GM19468 (cell line): ENCODE data around the gene IQCF5.
"Not testable (repeated sequence)": the region's sequence is repeated elsewhere in the genome, so short reads cannot be mapped to it uniquely, and the experiment has no call there.

Experiments
- ATAC-seq: cut with Tn5 transposase; IDR thresholded peaks from one replicate; pipeline ENCODE4 v1.9.1; 2021; ENCODE audit warnings: mild to moderate bottlenecking, moderate library complexity, moderate number of reproducible peaks; ENCODE audit not compliant: unreplicated experiment; ENCODE audit errors: extremely low read depth

Gene IQCF5

DNA sequence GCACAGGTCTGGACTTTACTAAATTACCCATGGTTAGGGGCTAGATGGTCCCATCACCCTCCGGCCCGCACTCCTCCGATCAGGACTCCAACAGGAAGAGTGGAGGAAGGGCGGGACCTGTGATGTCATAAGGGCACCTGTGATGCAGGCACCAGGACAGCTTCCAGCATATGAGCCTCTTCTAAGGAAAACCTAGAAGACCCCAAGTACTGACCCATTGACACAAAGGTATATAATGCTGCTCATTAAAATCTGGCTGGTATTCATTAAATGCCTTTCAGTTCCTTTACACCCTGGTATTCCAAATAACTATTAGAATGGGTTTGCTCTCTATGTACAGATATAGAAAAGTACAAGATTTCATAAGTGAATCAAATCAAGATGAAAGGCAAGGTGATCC lies at the start of gene IQCF5:
IQCF5 (minus strand) TSS at position 101 of the 400 bp plus-strand sequence; CDS start at position 31, 70 bp downstream.
- ATAC-seq, result no peak

DNA sequence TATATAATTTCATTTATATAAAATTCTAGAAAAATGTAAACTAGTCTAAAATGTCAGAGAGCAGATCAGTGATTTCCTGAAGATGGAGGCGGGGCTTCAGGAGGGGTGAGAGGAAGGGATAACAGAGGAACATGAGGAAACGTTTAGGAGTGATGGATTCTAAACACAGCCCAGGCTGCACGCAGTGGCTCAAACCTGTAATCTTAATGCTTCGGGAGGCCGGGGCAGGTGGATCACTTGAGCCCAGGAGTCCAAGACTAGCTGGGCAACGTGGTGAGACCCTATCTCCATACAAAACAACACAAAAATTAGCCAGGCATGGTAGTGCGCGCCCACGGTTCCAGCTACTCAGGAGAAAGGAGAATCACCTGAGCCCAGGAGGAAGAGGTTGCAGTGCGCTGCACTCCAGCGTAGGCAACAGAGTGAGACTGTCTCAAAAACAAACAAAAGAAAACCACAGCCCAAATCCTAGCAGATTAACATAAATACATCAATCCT lies 45.7 kb upstream of the IQCF5 start:
- no peak for ATAC-seq

DNA sequence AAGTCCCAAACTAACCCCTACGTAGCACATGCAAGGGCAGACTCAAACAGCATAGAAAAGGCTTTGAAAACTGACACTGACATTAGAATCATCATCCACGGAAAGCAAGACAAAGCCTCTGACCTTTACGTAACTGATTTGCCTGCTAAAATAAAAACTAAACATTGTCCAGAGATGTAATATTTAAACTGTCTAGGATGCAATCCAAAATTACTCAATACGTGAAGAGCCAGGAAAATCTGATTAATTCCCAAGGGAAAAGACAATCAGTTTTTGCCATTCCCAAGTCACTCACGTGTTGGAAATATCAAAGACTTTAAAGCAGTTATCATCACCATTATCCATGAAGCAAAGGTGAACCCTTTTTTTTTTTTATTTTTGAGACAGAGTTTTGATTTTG lies 41.0 kb upstream of the IQCF5 start:
- ATAC-seq, result no peak

DNA sequence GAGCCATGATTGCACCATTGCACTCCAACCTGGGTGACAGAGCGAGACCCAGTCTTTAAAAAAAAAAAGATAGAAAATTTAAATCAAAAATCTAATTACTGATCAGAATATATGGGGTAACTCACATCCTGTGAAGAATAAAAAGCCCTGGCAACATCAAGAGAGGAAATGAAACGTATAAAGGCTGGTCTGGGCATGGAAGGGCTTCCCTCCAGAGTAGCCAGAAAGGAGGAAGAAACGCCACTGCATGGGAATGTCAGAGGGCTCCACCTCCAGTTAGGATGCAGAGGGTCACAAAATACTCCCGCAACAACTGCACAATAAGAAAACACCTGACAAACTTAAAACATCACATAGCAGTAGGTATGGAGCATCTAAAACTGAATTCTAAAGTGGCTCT lies 32.6 kb upstream of the IQCF5 start:
- no peak for ATAC-seq

DNA sequence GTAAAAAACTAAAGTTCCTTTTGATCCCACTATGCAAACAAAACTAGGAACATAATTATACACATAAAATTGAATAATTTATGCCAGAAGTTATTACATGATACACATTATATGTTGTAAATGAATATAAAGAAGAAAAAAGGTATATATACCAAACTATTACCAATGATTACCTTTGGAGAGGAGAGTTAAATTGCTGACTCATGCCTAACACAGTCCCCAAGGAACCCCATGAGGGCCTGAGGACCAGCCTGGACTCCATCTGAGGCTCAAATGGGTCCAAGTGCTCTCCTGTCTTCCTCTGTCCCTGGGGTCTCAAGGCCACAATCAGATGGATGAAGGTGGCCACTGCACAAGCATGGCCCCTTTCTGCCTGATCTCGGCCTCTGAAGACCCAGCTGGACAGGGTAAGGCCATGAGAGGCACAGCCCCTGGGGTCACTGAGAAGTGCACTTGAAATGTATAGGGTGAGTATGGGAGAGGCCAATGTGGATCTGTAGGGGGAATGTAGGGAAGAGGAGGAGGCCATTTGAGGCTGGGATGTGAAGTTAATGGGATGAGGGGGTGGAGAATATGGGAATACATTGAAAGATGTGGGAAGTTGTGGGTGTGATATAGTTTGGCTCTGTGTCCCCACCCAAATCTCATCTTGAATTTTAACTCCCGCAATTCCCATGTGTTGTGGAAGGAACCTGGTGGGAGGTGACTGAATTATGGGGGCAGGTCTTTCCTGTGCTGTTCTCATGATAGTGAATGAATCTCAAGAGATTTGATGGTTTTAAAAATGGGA lies 28.8 kb upstream of the IQCF5 start:
- ATAC-seq, result no peak

DNA sequence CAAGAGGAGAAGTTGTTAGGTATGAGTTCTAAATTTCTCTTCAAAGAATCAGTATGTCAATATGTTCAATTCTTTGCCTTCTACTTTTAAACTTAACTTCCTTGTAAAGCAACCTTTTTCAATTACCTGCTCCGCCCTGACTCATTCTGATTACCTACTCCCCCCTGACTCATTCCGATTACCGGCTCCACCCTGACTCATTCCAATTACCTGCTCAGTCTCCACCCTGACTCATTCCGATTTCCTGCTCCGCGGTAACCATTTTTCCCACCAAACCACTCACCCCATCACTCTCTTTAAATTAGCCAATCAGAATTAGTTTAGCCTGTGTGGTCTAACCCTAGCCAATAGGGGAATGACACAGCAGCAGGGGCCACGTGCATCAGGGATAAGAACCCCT lies 27.0 kb upstream of the IQCF5 start:
- not testable (repeated sequence) for ATAC-seq

DNA sequence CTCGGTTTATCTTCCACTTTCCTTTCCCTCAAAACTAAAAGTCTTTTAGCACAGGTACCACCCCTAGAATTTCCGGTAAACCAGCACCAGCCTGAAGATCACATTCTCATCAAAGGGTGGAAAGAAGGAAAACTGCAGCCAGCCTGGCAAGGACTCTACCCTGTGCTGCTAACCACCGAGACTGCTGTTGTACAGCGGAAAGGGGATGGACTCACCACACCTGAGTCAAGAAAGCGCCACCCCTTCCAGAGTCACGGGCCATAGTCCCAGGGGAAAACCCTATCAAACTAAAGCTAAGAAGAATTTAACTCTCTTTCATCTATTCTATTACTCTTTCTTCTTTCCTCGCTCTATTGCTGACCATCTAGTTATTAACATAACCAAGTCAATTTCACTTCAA lies 24.6 kb upstream of the IQCF5 start:
- ATAC-seq, result not testable (repeated sequence)

DNA sequence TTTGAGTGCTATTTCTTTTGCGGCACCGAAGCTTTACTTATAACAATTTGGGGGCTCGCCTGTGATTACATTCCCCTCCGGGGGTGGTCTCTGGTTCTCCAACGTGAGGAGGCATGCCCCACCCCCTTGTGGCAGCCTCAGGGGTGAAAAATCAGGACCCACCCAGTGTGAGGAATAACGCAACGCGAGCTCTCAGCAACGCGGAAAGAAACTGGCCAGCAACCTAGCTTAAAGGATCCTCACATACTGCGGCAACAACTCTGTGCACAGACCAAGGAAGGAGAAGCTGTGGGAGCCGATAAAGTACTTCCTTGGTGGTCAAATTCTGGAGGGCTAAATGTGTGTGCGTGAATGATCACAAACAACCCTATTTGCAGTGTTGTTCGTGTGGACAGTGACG lies 22.0 kb upstream of the IQCF5 start:
- ATAC-seq, result no peak

DNA sequence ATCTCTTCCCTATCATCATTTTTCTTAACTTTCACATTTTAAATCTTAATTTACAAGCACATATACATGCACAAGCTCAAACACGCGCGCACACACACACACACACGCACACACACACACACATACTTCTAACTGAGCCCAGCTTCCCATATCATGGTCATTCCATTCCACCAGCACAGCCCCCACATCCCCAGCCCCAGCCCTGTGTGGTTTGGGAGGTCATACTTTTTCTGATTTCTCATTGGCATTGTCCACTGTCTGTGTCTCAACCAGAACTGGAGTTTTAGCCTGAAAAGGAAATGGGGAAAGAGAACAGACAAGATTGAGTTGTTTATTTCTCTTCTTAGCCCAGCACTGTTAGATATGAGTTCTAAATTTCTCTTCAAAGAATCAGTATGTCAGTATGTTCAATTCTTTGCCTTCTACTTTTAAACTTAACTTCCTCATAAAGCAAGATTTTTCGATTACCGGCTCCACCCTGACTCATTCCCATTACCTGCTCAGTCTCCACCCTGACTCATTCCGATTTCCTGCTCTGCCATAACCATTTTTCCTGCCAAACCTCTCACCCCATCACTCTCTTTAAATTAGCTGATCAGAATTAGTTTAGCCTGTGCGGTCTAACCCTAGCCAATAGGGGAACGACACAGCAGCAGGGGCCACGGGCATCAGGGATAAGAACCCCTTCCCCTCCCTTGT lies 21.4 kb upstream of the IQCF5 start:
- no peak for ATAC-seq

DNA sequence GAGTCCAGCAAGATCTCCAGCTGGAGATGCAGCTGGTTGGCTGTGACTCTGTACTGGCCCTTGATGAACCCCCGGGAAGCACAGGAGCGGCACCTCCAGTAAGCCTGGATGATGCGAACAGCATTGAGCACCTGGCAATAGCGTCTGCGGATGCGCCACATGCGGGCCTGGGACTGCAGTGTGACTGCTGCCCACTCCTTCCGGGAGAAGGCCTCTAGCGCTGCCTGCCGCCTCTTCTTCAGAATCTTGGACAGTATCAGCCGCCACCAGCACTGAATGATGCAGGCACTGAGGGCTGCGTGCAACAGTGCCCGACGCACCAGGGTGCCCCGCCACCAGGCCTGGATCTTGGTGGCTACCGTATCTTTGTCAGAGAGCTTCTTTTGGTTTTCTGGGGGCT lies 19.5 kb upstream of the IQCF5 start:
- ATAC-seq, result no peak

DNA sequence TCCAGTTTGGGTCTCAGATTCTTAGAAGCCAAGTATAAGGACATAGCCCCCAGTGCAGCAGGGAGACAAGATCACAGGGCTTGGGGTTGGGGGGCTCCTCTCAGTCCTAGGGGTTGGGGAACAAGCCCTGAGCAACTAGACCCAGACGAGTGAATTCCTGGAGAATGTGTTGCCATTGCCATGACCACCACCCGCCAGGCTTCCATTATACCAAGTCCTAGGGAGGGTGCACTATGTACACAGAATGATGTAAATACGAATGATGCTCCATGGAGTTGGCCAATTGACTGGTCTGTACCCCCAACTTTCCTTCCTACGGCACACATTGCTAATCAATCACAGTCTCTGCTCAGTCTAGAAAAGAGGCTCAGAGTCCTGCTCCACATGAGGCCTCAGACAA lies 19.0 kb upstream of the IQCF5 start:
- no peak for ATAC-seq

DNA sequence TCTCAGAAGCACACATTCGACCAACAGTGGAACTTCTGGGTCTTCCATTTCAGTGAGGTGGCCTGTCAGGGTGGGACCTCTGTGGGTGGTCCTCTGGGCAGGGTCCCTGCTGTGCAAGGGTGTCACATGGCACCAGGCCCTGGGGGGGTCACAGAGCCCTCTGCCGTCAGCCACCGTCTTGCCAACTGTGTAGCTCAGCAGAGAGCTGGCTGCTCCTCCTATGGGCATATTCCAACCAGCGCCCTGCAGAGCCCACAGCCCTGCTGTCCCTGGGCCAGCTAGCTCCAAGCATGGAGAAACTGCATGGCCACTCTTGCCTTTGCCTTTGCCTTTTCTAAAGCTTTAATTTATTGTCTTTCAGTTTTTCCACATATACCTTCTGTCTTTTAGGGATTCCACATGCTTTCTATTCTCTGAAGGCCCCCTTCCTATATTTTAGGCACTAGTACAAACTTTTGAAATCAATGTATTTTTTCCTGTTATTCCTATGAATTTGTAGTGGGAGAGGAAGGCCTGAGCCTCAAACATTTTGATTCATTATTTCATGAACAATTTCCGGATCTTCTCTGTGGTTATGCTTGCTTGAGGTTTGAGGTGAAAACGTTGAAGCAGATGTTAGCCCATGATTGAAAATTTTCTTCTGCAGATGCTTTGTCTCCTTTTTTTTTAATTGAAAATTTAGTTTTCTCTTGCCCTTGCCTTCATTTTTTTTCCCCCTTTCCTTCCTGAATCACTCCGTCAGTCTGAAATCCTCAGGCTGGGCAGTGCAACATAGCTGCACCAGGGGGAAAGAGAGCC lies 16.0 kb upstream of the IQCF5 start:
- ATAC-seq, result no peak

DNA sequence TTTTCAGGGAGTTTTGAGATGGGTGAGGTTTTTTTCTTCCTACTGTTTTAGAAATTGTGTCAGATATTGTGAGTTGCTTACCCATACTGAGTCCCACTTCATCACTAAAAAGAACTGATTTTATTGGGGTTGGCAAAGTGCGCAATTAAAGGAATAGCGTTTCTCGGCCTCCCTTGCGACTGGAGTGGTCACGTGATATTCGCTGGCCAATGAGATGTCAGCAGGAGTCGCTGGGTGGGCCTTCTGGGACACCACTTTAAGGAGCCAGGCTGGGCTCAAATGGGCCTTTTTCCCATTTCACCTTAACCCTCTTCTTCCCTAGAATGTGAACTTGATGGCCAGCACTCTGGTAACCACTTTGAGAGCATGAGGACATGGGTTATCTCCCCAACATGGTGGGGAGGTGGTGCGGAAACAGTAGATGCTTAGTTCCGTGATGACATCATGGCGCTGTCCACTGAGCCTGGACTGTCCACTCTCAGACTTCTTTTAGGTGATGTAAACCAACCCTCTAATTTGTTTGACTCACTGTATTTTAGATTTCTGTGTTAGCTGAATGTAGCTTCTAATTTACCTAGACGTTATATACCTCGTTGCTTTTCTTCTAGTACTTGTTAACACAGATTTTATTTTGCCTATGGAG lies 13.2 kb upstream of the IQCF5 start:
- ATAC-seq, result no peak

DNA sequence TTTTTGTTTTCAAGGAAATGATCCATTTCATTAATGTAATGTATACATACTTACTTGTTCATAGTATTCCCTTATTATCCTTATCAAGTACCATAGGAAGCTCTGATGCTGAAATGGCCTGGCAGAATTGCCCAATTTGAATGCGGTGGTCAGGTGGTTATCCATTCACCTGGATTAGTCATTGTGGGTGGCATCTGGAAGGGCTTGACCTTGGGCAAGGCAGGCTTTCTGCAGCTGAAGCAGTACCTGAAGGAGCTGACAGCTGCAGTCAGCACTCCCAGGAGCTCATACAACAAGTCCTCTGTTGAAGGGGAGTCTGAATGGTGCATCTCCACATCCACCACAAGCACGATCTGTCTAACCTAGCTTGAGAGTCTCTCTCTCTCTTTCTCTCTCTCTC lies 12.2 kb upstream of the IQCF5 start:
- ATAC-seq, result no peak

DNA sequence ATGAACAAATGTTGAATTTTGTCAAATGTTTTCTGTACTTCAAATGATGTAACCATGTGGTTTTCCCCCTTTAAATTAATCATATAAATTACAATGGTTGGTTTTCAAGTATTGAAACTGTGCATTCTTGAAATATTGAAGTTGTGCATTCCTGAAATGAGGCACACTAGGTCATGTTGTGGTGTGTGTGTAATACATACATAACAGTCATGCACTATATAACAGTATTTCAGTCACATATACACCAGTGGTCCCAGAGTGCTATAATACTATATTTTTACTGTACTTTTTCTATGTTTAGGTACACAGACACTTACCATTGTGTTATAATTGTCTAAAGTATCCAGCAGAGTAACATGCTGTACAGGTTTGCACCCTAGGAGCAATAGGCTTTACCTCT lies 11.0 kb upstream of the IQCF5 start:
- ATAC-seq, result no peak

DNA sequence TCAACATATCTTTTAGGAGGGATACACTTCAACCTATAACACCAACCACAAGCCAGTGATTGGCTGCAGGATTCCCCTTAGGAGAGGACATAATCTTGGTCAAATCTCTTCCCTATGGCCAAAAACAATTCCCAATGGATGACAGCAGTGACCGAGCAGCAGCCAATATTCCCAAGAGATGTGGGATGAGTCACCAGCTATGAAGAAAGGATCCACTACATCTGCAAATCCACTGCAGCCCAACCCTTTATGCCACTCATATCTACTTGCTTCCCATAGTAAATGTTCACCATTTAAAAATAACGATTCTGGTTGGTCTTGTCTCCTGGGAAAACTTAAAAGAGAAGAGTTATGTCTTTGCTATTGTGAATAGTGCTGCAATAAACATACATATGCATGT lies 4.5 kb upstream of the IQCF5 start:
- ATAC-seq, result no peak

DNA sequence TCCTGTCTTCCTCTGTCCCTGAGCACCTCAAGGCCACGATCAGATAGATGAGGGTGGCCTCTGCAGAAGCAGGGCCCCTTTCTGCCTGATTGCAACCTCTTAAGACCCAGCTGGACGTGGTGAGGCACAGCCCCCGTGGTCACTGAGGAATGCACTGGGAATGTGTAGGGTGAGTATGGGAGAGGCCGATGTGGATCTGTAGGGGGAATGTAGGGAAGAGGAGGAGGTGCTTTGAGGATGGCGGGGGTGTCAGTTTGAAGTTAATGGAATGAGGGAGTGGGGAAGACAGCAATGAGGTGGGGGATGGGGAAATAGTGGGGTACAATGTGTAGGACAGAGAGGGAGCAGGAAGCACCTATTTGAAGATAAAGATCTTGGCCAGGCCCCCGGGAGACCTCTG lies 785 bp upstream of the IQCF5 start:
- ATAC-seq, result no peak

DNA sequence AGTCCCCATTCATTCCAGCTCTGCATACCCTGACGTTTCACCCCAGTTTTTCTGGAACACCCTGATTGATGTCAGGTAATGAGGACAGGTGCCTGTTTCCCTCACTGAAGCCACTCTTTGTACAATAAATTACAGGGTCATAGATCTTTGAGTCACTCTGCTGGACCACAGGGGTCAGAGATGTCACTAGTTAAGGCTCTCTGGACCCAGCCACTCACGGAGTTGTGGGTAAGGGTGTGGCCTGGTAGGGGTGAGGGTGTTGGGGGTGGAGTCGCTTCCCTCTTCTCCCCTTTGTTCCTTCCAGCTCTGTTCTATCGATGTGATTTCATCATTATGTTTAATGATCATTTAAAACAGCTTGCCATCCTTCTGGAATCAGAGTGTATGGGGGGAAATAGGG lies 512 bp downstream of the IQCF5 start:
- ATAC-seq, result no peak

DNA sequence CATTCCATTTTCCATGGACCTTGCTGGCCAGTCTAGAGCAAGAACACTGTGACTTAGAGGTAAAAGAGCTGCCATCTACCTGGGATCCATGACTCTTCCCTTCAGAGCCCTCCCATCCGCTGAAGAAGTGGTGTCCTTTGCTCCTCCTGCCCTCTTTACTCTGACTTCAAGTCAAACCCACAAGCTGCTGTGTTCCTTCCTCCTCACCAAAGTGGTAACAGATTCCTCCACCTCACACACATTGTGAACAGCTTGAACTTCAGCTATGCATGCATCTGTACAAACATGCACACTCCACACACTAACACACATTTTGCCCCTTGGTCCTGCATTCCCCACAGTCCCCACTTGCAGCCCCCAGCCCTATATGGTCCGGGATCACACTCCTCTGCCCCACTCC lies 990 bp downstream of the IQCF5 start:
- no peak for ATAC-seq

DNA sequence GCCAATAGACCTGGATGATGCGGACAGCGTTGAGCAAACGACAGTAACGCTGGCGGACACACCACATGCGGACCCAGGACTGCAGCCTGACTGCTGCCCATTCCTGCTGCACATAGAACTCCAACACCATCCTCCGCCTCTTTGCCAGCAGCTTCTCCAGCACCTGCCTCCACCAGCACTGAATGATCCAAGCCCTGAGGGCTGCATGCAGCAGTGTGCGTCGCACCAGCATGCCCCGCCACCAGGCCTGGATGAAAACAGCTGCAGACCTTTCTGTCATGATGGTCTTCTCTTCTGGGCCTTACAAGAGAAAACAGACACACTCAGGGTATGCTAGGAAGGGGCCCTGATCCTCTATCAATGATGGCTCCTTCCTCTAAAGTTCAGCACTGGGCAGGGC lies 1.5 kb downstream of the IQCF5 start:
- ATAC-seq, result no peak
